Measurements from ENCODE around the gene ZNF236. TPM values are rescaled to one million over a fixed set of nuclear protein-coding genes. Genes with fewer than 3 reads are reported as not detected.
A peak's percentile ranks its signal among the peaks of the same experiment; 100 is the strongest.

ZNF236 gene
- total and polyA plus RNA-seq, 4 donors = 0.83 to 8.2 (median 5.0) TPM

GRCh38 chr18:76985156-76985950 lies 163.0 kb downstream of the ZNF236 start:
- no peaks in the 10 kb centered on the region for H3K27me3 ChIP-seq (ENCODE audit: control insufficient read depth in 4 of 4, insufficient read depth in 4 of 4, low read length in 3 of 4)
- H3K9ac ChIP-seq (ENCODE audit: low read depth in 1 of 2, low read length in 2 of 2) = no peak overlapping the region
- no peak overlapping the region for H3K4me3 ChIP-seq (ENCODE audit: low read depth in 1 of 3, low read length in 3 of 3)
- WGBS = 95% methylated on average over 27 of the region's 27 CpGs
- no peaks in the 10 kb centered on the region for H3K36me3 ChIP-seq (ENCODE audit: control insufficient read depth in 4 of 4, insufficient read depth in 3 of 4, low read depth in 1 of 4, low read length in 3 of 4)
- DNase-seq (ENCODE audit: low spot score) = peak; percentile 29
- TF ChIP-seq FOXA1 (IDR thresholded peaks at IDR 0.05) = no peak
- no peak for TF ChIP-seq EGR1 (IDR thresholded peaks at IDR 0.05; ENCODE audit: low read depth in 2 of 2)
- TF ChIP-seq, protein P1, sequence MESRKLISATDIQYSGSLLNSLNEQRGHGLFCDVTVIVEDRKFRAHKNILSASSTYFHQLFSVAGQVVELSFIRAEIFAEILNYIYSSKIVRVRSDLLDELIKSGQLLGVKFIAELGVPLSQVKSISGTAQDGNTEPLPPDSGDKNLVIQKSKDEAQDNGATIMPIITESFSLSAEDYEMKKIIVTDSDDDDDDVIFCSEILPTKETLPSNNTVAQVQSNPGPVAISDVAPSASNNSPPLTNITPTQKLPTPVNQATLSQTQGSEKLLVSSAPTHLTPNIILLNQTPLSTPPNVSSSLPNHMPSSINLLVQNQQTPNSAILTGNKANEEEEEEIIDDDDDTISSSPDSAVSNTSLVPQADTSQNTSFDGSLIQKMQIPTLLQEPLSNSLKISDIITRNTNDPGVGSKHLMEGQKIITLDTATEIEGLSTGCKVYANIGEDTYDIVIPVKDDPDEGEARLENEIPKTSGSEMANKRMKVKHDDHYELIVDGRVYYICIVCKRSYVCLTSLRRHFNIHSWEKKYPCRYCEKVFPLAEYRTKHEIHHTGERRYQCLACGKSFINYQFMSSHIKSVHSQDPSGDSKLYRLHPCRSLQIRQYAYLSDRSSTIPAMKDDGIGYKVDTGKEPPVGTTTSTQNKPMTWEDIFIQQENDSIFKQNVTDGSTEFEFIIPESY (IDR thresholded peaks at IDR 0.05) = no peak
- TF ChIP-seq RXRA (IDR thresholded peaks at IDR 0.05) = no peak
- TF ChIP-seq RAD21 (IDR thresholded peaks at IDR 0.05) = no peak
- TF ChIP-seq FOXA2 (IDR thresholded peaks at IDR 0.05) = no peak
- TF ChIP-seq JUND (IDR thresholded peaks at IDR 0.05) = no peak
- TF ChIP-seq REST (IDR thresholded peaks at IDR 0.05) = no peak
- TF ChIP-seq HNF4G (IDR thresholded peaks at IDR 0.05) = no peak
- TF ChIP-seq, protein P2, sequence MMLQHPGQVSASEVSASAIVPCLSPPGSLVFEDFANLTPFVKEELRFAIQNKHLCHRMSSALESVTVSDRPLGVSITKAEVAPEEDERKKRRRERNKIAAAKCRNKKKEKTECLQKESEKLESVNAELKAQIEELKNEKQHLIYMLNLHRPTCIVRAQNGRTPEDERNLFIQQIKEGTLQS (IDR thresholded peaks at IDR 0.05) = no peak
- TF ChIP-seq HNF4A (conservative IDR thresholded peaks at IDR 0.05) = no peak
- TF ChIP-seq MAX (IDR thresholded peaks at IDR 0.05) = no peak
- TF ChIP-seq CTCF (IDR thresholded peaks at IDR 0.05; ENCODE audit: low read depth, low read length, missing input control) = no peak
- no peak for TF ChIP-seq YY1 (IDR thresholded peaks at IDR 0.05)
- TF ChIP-seq TAF1 (conservative IDR thresholded peaks at IDR 0.05) = no peak
- peaks cover 3 to 27% (median 22%) of the 10 kb centered on the region in 4 donors for H3K4me1 ChIP-seq (ENCODE audit: control insufficient read depth in 4 of 4, insufficient read depth in 4 of 4, low read length in 3 of 4)
- no peaks in the 10 kb centered on the region for H3K9me3 ChIP-seq (ENCODE audit: control insufficient read depth in 4 of 4, low read length in 3 of 4)
- no peak overlapping the region for H3K27ac ChIP-seq (ENCODE audit: low read depth in 1 of 2, low read length in 2 of 2)

DNA sequence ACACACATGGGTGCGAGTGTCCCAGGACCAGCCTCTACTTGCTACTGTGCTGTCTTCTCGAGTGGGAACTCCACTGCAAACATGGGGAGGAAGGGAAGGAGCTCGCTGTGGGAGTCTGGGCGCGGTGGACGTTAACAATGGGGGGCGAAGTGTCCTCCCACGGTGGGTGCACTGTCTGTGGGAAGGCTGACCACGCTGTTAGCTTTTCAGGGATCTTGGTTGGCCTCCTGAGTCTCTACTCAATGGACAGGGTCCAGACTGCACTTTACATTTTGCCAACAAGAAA lies 163.5 kb downstream of the ZNF236 start:
- Histone ChIP-seq H3K9me3 (ENCODE audit: control insufficient read depth in 4 of 4, low read length in 3 of 4) (no peaks in the 10 kb centered on the region), H3K4me3 (ENCODE audit: low read depth in 1 of 3, low read length in 3 of 3) (no peak overlapping the region), H3K27ac (ENCODE audit: low read depth in 1 of 2, low read length in 2 of 2) (no peak overlapping the region), H3K36me3 (ENCODE audit: control insufficient read depth in 4 of 4, insufficient read depth in 3 of 4, low read depth in 1 of 4, low read length in 3 of 4) (no peaks in the 10 kb centered on the region), H3K27me3 (ENCODE audit: control insufficient read depth in 4 of 4, insufficient read depth in 4 of 4, low read length in 3 of 4) (no peaks in the 10 kb centered on the region), H3K9ac (ENCODE audit: low read depth in 1 of 2, low read length in 2 of 2) (no peak overlapping the region), H3K4me1 (ENCODE audit: control insufficient read depth in 4 of 4, insufficient read depth in 4 of 4, low read length in 3 of 4) (peaks cover 3 to 27% (median 22%) of the 10 kb centered on the region in 4 donors)
- 96% methylated on average over 9 of the region's 9 CpGs for WGBS
- DNase-seq (ENCODE audit: low spot score) = no peak
- TF ChIP-seq HNF4A (conservative IDR thresholded peaks at IDR 0.05) (no peak), FOXA2 (IDR thresholded peaks at IDR 0.05) (no peak), RAD21 (IDR thresholded peaks at IDR 0.05) (no peak), NR2F2 (IDR thresholded peaks at IDR 0.05) (no peak), HNF4G (IDR thresholded peaks at IDR 0.05) (no peak), MAX (IDR thresholded peaks at IDR 0.05) (no peak), FOXA1 (IDR thresholded peaks at IDR 0.05) (no peak), SP1 (IDR thresholded peaks at IDR 0.05) (no peak), REST (IDR thresholded peaks at IDR 0.05) (no peak), TAF1 (conservative IDR thresholded peaks at IDR 0.05) (no peak), EGR1 (IDR thresholded peaks at IDR 0.05; ENCODE audit: low read depth in 2 of 2) (no peak)
- TF ChIP-seq, protein P1 (IDR thresholded peaks at IDR 0.05) = no peak

All from liver (tissue), 9 donors.